ENCODE measurements around the gene DOCK4. TPM values are rescaled to one million over a fixed set of nuclear protein-coding genes. Genes with fewer than 3 reads are reported as not detected.

DOCK4 gene
- total RNA-seq, 1 donor from 2014 or later, result 44.1 TPM

DNA sequence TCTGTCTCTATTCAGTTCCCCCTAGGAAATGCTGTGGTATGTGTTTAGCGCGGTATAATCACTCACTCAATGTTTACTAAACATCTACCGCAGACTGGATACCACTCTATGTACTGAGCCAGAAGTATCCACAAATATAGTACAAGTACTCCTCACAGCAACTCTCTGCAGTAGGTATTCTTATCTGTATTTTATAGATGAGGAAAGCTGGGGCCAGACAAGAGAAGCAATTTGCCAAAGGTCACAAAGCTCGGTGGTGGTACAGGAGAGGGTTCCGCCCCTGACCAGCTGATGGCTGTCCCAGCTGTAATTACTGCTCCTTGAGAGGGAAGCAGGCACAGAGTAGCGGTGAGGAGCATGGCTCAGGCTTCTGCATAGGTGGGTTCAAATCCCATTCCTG, 184.1 kb downstream of the DOCK4 start:
- no peak for TF ChIP-seq CTCF (IDR thresholded peaks at IDR 0.05)
- no peak for DNase-seq (ENCODE audit: extremely low spot score, unreplicated experiment)
- no peak overlapping the region for H3K27ac Mint-ChIP-seq (ENCODE audit: unreplicated experiment)
- no peaks in the 10 kb centered on the region for H3K27me3 Mint-ChIP-seq (ENCODE audit: unreplicated experiment)
- H3K4me3 Mint-ChIP-seq (ENCODE audit: unreplicated experiment), result no peak overlapping the region
- H3K4me1 Mint-ChIP-seq (ENCODE audit: unreplicated experiment), result peaks cover 14% of the 10 kb centered on the region
- H3K36me3 Mint-ChIP-seq (ENCODE audit: unreplicated experiment), result no peaks in the 10 kb centered on the region
- no peaks in the 10 kb centered on the region for H3K9me3 Mint-ChIP-seq (ENCODE audit: unreplicated experiment)

- H3K36me3 Mint-ChIP-seq (ENCODE audit: unreplicated experiment), result no peaks in the 10 kb centered on the region
- H3K4me1 Mint-ChIP-seq (ENCODE audit: unreplicated experiment), result peaks cover 14% of the 10 kb centered on the region
- no peak overlapping the region for H3K4me3 Mint-ChIP-seq (ENCODE audit: unreplicated experiment)
- no peaks in the 10 kb centered on the region for H3K9me3 Mint-ChIP-seq (ENCODE audit: unreplicated experiment)
- H3K27me3 Mint-ChIP-seq (ENCODE audit: unreplicated experiment), result no peaks in the 10 kb centered on the region
- no peak for DNase-seq (ENCODE audit: extremely low spot score, unreplicated experiment)
- no peak for TF ChIP-seq CTCF (IDR thresholded peaks at IDR 0.05)
- H3K27ac Mint-ChIP-seq (ENCODE audit: unreplicated experiment), result no peak overlapping the region
Measured at GRCh38 chr7:112021379-112022044, 184.7 kb downstream of the DOCK4 start.

GRCh38 chr7:112020800-112021199, 185.4 kb downstream of the DOCK4 start:
- no peak overlapping the region for H3K27ac Mint-ChIP-seq (ENCODE audit: unreplicated experiment)
- H3K4me3 Mint-ChIP-seq (ENCODE audit: unreplicated experiment), result no peak overlapping the region
- peaks cover 14% of the 10 kb centered on the region for H3K4me1 Mint-ChIP-seq (ENCODE audit: unreplicated experiment)
- no peaks in the 10 kb centered on the region for H3K27me3 Mint-ChIP-seq (ENCODE audit: unreplicated experiment)
- no peaks in the 10 kb centered on the region for H3K36me3 Mint-ChIP-seq (ENCODE audit: unreplicated experiment)
- no peak for TF ChIP-seq CTCF (IDR thresholded peaks at IDR 0.05)
- no peaks in the 10 kb centered on the region for H3K9me3 Mint-ChIP-seq (ENCODE audit: unreplicated experiment)
- DNase-seq (ENCODE audit: extremely low spot score, unreplicated experiment), result no peak

- Mint-ChIP-seq H3K9me3 (ENCODE audit: unreplicated experiment) (no peaks in the 10 kb centered on the region), H3K27ac (ENCODE audit: unreplicated experiment) (no peak overlapping the region), H3K27me3 (ENCODE audit: unreplicated experiment) (no peaks in the 10 kb centered on the region), H3K4me1 (ENCODE audit: unreplicated experiment) (peaks cover 16% of the 10 kb centered on the region), H3K36me3 (ENCODE audit: unreplicated experiment) (no peaks in the 10 kb centered on the region), H3K4me3 (ENCODE audit: unreplicated experiment) (no peak overlapping the region)
- no peak for DNase-seq (ENCODE audit: extremely low spot score, unreplicated experiment)
- no peak for TF ChIP-seq CTCF (IDR thresholded peaks at IDR 0.05)
Measured at GRCh38 chr7:112019932-112020331, 186.3 kb downstream of the DOCK4 start.

DNA sequence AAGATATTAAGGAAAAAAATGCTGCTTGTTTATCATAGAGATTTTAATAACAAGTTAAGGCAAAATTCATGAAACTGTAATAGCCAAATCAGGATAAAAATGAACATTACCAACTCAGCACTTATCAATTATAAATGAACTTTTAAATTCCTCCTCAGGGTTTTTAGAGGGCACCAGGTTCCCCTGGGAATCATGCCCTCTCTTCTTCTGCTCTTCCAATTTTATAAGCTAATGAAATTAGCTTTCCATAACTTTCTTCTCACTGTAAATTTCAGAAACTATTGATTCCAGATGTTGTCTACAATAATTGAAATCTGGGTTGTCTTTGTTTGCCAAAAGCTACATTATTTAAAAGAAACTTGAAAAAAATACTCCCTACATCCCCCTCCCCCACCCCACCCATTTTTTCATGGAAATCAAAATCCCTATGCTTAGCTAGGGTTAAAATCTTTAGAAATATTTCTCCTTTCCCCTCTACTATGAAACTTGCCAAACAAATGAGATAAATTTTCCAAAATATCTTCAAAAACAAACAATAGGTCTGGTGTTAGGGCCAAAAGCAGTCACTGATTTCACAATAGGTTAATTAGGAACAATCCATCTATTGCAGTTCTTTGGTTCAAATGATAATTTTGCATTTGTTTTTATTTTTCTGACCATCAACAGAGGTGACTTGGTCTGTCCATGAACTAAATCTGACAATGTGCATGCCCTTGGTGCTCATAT, 187.7 kb downstream of the DOCK4 start:
- Mint-ChIP-seq H3K36me3 (ENCODE audit: unreplicated experiment) (no peaks in the 10 kb centered on the region), H3K27ac (ENCODE audit: unreplicated experiment) (no peak overlapping the region), H3K9me3 (ENCODE audit: unreplicated experiment) (no peaks in the 10 kb centered on the region), H3K27me3 (ENCODE audit: unreplicated experiment) (no peaks in the 10 kb centered on the region), H3K4me3 (ENCODE audit: unreplicated experiment) (no peak overlapping the region), H3K4me1 (ENCODE audit: unreplicated experiment) (peaks cover 15% of the 10 kb centered on the region)
- no peak for TF ChIP-seq CTCF (IDR thresholded peaks at IDR 0.05)
- DNase-seq (ENCODE audit: extremely low spot score, unreplicated experiment), result no peak

All from osteocyte (in vitro differentiated cells).